Neuron (in vitro differentiated cells): ENCODE measurements around the gene PLAU.
A peak's percentile ranks its signal among the peaks of the same experiment; 100 is the strongest.

Experiments used
- H2AFZ ChIP-seq: one replicate; pipeline ENCODE4 v1.6.1; 2013; ENCODE audit warnings: low read depth, mild to moderate bottlenecking, inconsistent platforms, low read length, moderate library complexity
- H3K27me3 ChIP-seq: one replicate; pipeline ENCODE4 v1.6.1; 2013; ENCODE audit warnings: low read length; ENCODE audit not compliant: insufficient read depth
- H3K36me3 ChIP-seq: one replicate; pipeline ENCODE4 v1.6.1; 2013; ENCODE audit warnings: low read length; ENCODE audit not compliant: insufficient read depth
- H3K4me1 ChIP-seq: one replicate; pipeline ENCODE4 v1.6.1; 2013; ENCODE audit warnings: low read length; ENCODE audit not compliant: insufficient read depth
- H3K4me3 ChIP-seq: 2 replicates; pipeline ENCODE4 v1.5.1; 2013; ENCODE audit warnings: mild to moderate bottlenecking, low read length, moderate library complexity
- H3K9me3 ChIP-seq: one replicate; pipeline ENCODE4 v1.6.1; 2013; ENCODE audit warnings: low read length

The PLAU gene

GRCh38 chr10:73872190-73872710, 38.7 kb upstream of the PLAU start:
- peaks cover 5% of the 10 kb centered on the region for H3K36me3 ChIP-seq
- no peak overlapping the region for H3K4me3 ChIP-seq
- H3K27me3 ChIP-seq: no peaks in the 10 kb centered on the region
- H2AFZ ChIP-seq: no peak overlapping the region
- no peaks in the 10 kb centered on the region for H3K9me3 ChIP-seq
- H3K4me1 ChIP-seq: peaks cover 2% of the 10 kb centered on the region

- Histone ChIP-seq H3K27me3 (no peaks in the 10 kb centered on the region), H2AFZ (no peak overlapping the region), H3K36me3 (peaks cover 5% of the 10 kb centered on the region), H3K4me3 (peak overlapping the region; percentile 31), H3K4me1 (peaks cover 2% of the 10 kb centered on the region), H3K9me3 (no peaks in the 10 kb centered on the region)
Measured at GRCh38 chr10:73873142-73873837, 37.6 kb upstream of the PLAU start.

GRCh38 chr10:73873838-73874215, 37.1 kb upstream of the PLAU start:
- Histone ChIP-seq H3K4me3 (peak overlapping the region; percentile 81), H3K9me3 (no peaks in the 10 kb centered on the region), H2AFZ (no peak overlapping the region), H3K27me3 (no peaks in the 10 kb centered on the region), H3K36me3 (peaks cover 5% of the 10 kb centered on the region), H3K4me1 (peaks cover 2% of the 10 kb centered on the region)

- no peaks in the 10 kb centered on the region for H3K27me3 ChIP-seq
- H3K4me1 ChIP-seq: peaks cover 2% of the 10 kb centered on the region
Measured at GRCh38 chr10:73874267-73875138, 36.4 kb upstream of the PLAU start, which contains the start of gene CAMK2G. CAMK2G (minus strand) TSS chr10:73874555; CDS start chr10:73874461, 94 bp downstream.

GRCh38 chr10:73875139-73875475, 35.8 kb upstream of the PLAU start:
- Histone ChIP-seq H3K27me3 (no peaks in the 10 kb centered on the region), H3K4me1 (peaks cover 2% of the 10 kb centered on the region), H2AFZ (peak overlapping the region; percentile 82), H3K36me3 (peaks cover 5% of the 10 kb centered on the region), H3K9me3 (no peaks in the 10 kb centered on the region), H3K4me3 (peak overlapping the region; percentile 58)

More at GRCh38 chr10:73874267-73875138, 36.4 kb upstream of the PLAU start, which contains the start of gene CAMK2G:
- Histone ChIP-seq H3K4me3 (peak within 1 kb of the TSS; percentile 81), H3K36me3 (peaks cover 5% of the 10 kb centered on the region), H2AFZ (peak within 1 kb of the TSS; percentile 82), H3K9me3 (no peaks in the 10 kb centered on the region)

- H2AFZ ChIP-seq: no peak overlapping the region
- H3K36me3 ChIP-seq: peaks cover 3% of the 10 kb centered on the region
- H3K9me3 ChIP-seq: no peaks in the 10 kb centered on the region
- H3K4me3 ChIP-seq: no peak overlapping the region
- H3K27me3 ChIP-seq: no peaks in the 10 kb centered on the region
- peaks cover 2% of the 10 kb centered on the region for H3K4me1 ChIP-seq
Measured at GRCh38 chr10:73876157-73876556, 34.8 kb upstream of the PLAU start.

GRCh38 chr10:73876566-73876965, 34.4 kb upstream of the PLAU start:
- Histone ChIP-seq H2AFZ (no peak overlapping the region), H3K4me3 (no peak overlapping the region), H3K27me3 (no peaks in the 10 kb centered on the region), H3K9me3 (no peaks in the 10 kb centered on the region), H3K4me1 (peaks cover 2% of the 10 kb centered on the region), H3K36me3 (no peaks in the 10 kb centered on the region)

- Histone ChIP-seq H3K9me3 (no peaks in the 10 kb centered on the region), H3K4me1 (peaks cover 2% of the 10 kb centered on the region), H3K36me3 (no peaks in the 10 kb centered on the region), H2AFZ (no peak overlapping the region), H3K4me3 (no peak overlapping the region), H3K27me3 (no peaks in the 10 kb centered on the region)
Measured at GRCh38 chr10:73876971-73877370, 34.0 kb upstream of the PLAU start.

- no peaks in the 10 kb centered on the region for H3K9me3 ChIP-seq
- H3K36me3 ChIP-seq: no peaks in the 10 kb centered on the region
- no peaks in the 10 kb centered on the region for H3K27me3 ChIP-seq
- H3K4me1 ChIP-seq: peaks cover 2% of the 10 kb centered on the region
- H3K4me3 ChIP-seq: no peak overlapping the region
- no peak overlapping the region for H2AFZ ChIP-seq
Measured at GRCh38 chr10:73877533-73878160, 33.3 kb upstream of the PLAU start.

- no peaks in the 10 kb centered on the region for H3K36me3 ChIP-seq
- H2AFZ ChIP-seq: no peak overlapping the region
Measured at GRCh38 chr10:73878365-73878764, 32.6 kb upstream of the PLAU start.

GRCh38 chr10:73879296-73880173, 31.4 kb upstream of the PLAU start:
- Histone ChIP-seq H3K36me3 (no peaks in the 10 kb centered on the region), H3K4me1 (no peaks in the 10 kb centered on the region), H3K9me3 (no peaks in the 10 kb centered on the region), H3K27me3 (no peaks in the 10 kb centered on the region), H3K4me3 (no peak overlapping the region), H2AFZ (peak overlapping the region; percentile 17)

More at GRCh38 chr10:73878365-73878764, 32.6 kb upstream of the PLAU start:
- no peak overlapping the region for H3K4me3 ChIP-seq
- H3K9me3 ChIP-seq: no peaks in the 10 kb centered on the region
- no peaks in the 10 kb centered on the region for H3K27me3 ChIP-seq
- peaks cover under 1% of the 10 kb centered on the region for H3K4me1 ChIP-seq

GRCh38 chr10:73881221-73881919, 29.6 kb upstream of the PLAU start:
- no peak overlapping the region for H2AFZ ChIP-seq
- no peaks in the 10 kb centered on the region for H3K27me3 ChIP-seq
- no peaks in the 10 kb centered on the region for H3K4me1 ChIP-seq
- H3K9me3 ChIP-seq: no peaks in the 10 kb centered on the region
- no peaks in the 10 kb centered on the region for H3K36me3 ChIP-seq
- no peak overlapping the region for H3K4me3 ChIP-seq
